B cell (primary cell): ENCODE results near the gene ZNF575. TPM values are rescaled to one million over a fixed set of nuclear protein-coding genes. Genes with fewer than 3 reads are reported as not detected.

ENCODE experiments used
- ATAC-seq: fragments of 200-7000 bp; cut with Tn5 transposase; one replicate; pipeline ENCODE4 v1.10.0; 2021; ENCODE audit warnings: low read depth, mild to moderate bottlenecking, moderate number of reproducible peaks, moderate library complexity
- CTCF ChIA-PET: fragments of 350-600 bp; sonication (Branson Sonifier 250); formaldehyde crosslinking; loops from one replicate; lab custom pipeline; 2021; ENCODE audit warnings: antibody characterized with exemption, inconsistent platforms; lab: Charles Lee
- POLR2A ChIA-PET: fragments of 350-600 bp; sonication (Branson Sonifier 250); formaldehyde crosslinking; loops from one replicate; lab custom pipeline; 2021; ENCODE audit warnings: antibody characterized with exemption; lab: Charles Lee
- DNase-seq: peaks from one replicate; pipeline ENCODE4 v3.0.0; 2013
- H2AFZ ChIP-seq: 2 replicates; pipeline ENCODE4 v1.6.1; 2012; ENCODE audit warnings: mild to moderate bottlenecking, low read depth, low read length; ENCODE audit not compliant: insufficient read depth, poor library complexity, severe bottlenecking
- H3K27ac ChIP-seq, 2 donors: 1 replicate in 1 of 2; 2 replicates in 1 of 2; pipeline ENCODE4 v1.5.1; 2012 to 2013; ENCODE audit warnings: low read length in 2 of 2, mild to moderate bottlenecking in 2 of 2, moderate library complexity in 1 of 2
- H3K27me3 ChIP-seq, 4 experiments: fragments of 200-600 bp in 1 of 4; sonication (generic) in 1 of 4; replicated peaks in 1 of 4; 1 replicate in 2 of 4; 2 replicates in 2 of 4; pipeline versions ENCODE4 v1.6.1 to v1.7.0; 2013 to 2016; ENCODE audit warnings: low read length in 3 of 4, mild to moderate bottlenecking in 2 of 4, mixed read lengths in 1 of 4, moderate library complexity in 1 of 4; ENCODE audit not compliant: insufficient read depth in 4 of 4, control insufficient read depth in 3 of 4; ENCODE audit errors: control extremely low read depth in 1 of 4
- H3K36me3 ChIP-seq, 2 experiments: replicated peaks in 1 of 2; 1 replicate in 1 of 2; 2 replicates in 1 of 2; pipeline versions ENCODE4 v1.6.1 to v1.7.1; 2013; ENCODE audit warnings: low read length in 1 of 2; ENCODE audit not compliant: insufficient read depth in 2 of 2, control insufficient read depth in 1 of 2; ENCODE audit errors: control extremely low read depth in 1 of 2, extremely low read depth in 1 of 2
- H3K4me1 ChIP-seq, 2 donors: fragments of 200-600 bp in 1 of 2; sonication (generic) in 1 of 2; 1 replicate in 1 of 2; 2 replicates in 1 of 2; pipeline versions ENCODE4 v1.5.1 to v1.6.1; 2013 to 2017; ENCODE audit warnings: low read length in 2 of 2; ENCODE audit not compliant: control insufficient read depth in 2 of 2, insufficient read depth in 2 of 2
- H3K4me2 ChIP-seq: replicated peaks from 2 replicates; pipeline ENCODE3; 2012; ENCODE audit warnings: mild to moderate bottlenecking, low read depth, low read length; ENCODE audit not compliant: poor library complexity, severe bottlenecking
- H3K4me3 ChIP-seq, 5 experiments: fragments of 200-600 bp in 1 of 5; sonication (generic) in 1 of 5; 1 replicate in 3 of 5; 2 replicates in 2 of 5; pipeline versions ENCODE4 v1.5.1 to v1.7.0; 2011 to 2016; ENCODE audit warnings: low read length in 4 of 5, mild to moderate bottlenecking in 4 of 5, low read depth in 2 of 5, control low read depth in 1 of 5, moderate library complexity in 1 of 5; ENCODE audit not compliant: insufficient read depth in 1 of 5; ENCODE audit errors: control extremely low read depth in 1 of 5, extremely low read depth in 1 of 5
- H3K79me2 ChIP-seq: fragments of 200-600 bp; sonication (generic); one replicate; pipeline ENCODE4 v1.6.0; 2016; ENCODE audit warnings: low read length; ENCODE audit not compliant: control insufficient read depth, insufficient read depth
- H3K9ac ChIP-seq: fragments of 200-600 bp; sonication (generic); 2 replicates; pipeline ENCODE4 v1.6.1; 2017; ENCODE audit warnings: mild to moderate bottlenecking, low read length, moderate library complexity
- H3K9me3 ChIP-seq, 3 donors: one replicate each; pipeline versions ENCODE4 v1.6.1 to v1.7.1; 2013; ENCODE audit warnings: low read length in 2 of 3; ENCODE audit not compliant: control insufficient read depth in 2 of 3, insufficient read depth in 1 of 3; ENCODE audit errors: control extremely low read depth in 1 of 3
- H4K20me1 ChIP-seq: 2 replicates; pipeline ENCODE4 v1.6.0; 2012; ENCODE audit warnings: mild to moderate bottlenecking, low read length; ENCODE audit not compliant: insufficient read depth, control insufficient read depth, poor library complexity, severe bottlenecking
- H3K27ac Mint-ChIP-seq: one replicate; pipeline ENCODE4 v1.8.0; 2021; ENCODE audit warnings: mixed read lengths
- H3K27me3 Mint-ChIP-seq: one replicate; pipeline ENCODE4 v1.8.0; 2021; ENCODE audit warnings: mixed read lengths
- H3K4me1 Mint-ChIP-seq: one replicate; pipeline ENCODE4 v1.8.0; 2021; ENCODE audit warnings: mixed read lengths
- H3K4me3 Mint-ChIP-seq: one replicate; pipeline ENCODE4 v1.8.0; 2021; ENCODE audit warnings: mixed read lengths
- H3K9me3 Mint-ChIP-seq: one replicate; pipeline ENCODE4 v1.8.0; 2022; ENCODE audit warnings: mixed read lengths; ENCODE audit not compliant: insufficient read depth
- EZH2 ChIP-seq: IDR thresholded peaks from 2 replicates; pipeline ENCODE4 v1.6.1; 2012; ENCODE audit warnings: borderline replicate concordance, low read depth, mild to moderate bottlenecking, moderate library complexity, low read length; ENCODE audit not compliant: insufficient read depth, poor library complexity, severe bottlenecking
- WGBS: methylation state at CpG from one replicate; pipeline ENCODE4 v1.1.5; 2013; ENCODE audit warnings: missing lambda C conversion rate; ENCODE audit not compliant: insufficient coverage; 5-methylcytosine and 5-hydroxymethylcytosine counted together
- intact Hi-C: fragments of 100-400 bp; cut with micrococcal nuclease; formaldehyde crosslinking; loops from one replicate; pipeline ENCODE4 v1.10.0; 2022
- polyA plus RNA-seq: library from polyadenylated mRNA; depleted of rRNA; stranded (reverse); fragments of >200 nt; gene quantifications from 2 replicates; pipeline ENCODE4 v1.2.3, GENCODE V29; 2012
- total RNA-seq, 2 donors: library from RNA; stranded (reverse); fragments of 120-200 nt in 1 of 2; gene quantifications; 1 replicate in 1 of 2; 2 replicates in 1 of 2; pipeline versions ENCODE4 v1.2.3 to v1.2.4, GENCODE V29; 2013 to 2022
- TF ChIP-seq, protein P1 (sequence below): fragments of 200-600 bp; IDR thresholded peaks from one replicate; pipeline ENCODE4 v1.8.0; 2022; ENCODE audit warnings: antibody characterized with exemption, mild to moderate bottlenecking

Gene ZNF575
- total and polyA plus RNA-seq, 2 donors (not counting 1 experiment from before 2014, with no cell fraction given), result 2.3 to 4.0 TPM

DNA sequence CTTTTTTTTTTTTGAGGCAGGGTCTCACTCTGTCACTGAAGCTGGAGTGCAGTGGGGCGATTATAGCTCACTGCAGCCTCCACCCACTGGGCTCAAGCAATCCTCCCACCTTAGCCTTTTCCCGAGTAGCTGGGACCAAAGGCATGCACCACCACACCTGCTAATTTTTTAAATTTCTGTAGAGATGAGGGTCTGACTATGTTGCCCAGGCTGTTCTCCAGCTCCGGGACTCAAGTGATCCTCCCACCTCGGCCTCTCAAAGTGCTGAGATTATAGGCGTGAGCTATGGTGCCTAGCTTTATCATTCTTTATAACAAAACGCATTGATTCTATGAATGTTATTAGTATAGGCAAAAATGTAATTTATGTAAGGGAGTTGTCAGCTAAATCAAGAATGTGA, 49.7 kb upstream of the ZNF575 start:
- H2AFZ ChIP-seq, result no peak overlapping the region
- Mint-ChIP-seq H3K4me3 (no peak overlapping the region), H3K9me3 (no peaks in the 10 kb centered on the region), H3K27me3 (no peaks in the 10 kb centered on the region), H3K4me1 (peaks cover 15% of the 10 kb centered on the region), H3K27ac (no peak overlapping the region)
- H4K20me1 ChIP-seq, result no peaks in the 10 kb centered on the region
- peaks cover 0 to 1% of the 10 kb centered on the region in 2 experiments for H3K36me3 ChIP-seq
- no peaks in the 10 kb centered on the region for H3K79me2 ChIP-seq
- WGBS, result no CpG with 5 or more reads among the region's 6 CpGs
- H3K27ac ChIP-seq, result no peak overlapping the region
- no peaks in the 10 kb centered on the region for H3K9me3 ChIP-seq
- H3K4me1 ChIP-seq, result peaks cover 18 to 22% of the 10 kb centered on the region in 2 donors
- DNase-seq, result no peak
- no peaks in the 10 kb centered on the region for H3K27me3 ChIP-seq
- intact Hi-C loops, result no loop called here
- ATAC-seq, result no peak
- H3K4me3 ChIP-seq, result no peak overlapping the region
- TF ChIP-seq, protein P1, sequence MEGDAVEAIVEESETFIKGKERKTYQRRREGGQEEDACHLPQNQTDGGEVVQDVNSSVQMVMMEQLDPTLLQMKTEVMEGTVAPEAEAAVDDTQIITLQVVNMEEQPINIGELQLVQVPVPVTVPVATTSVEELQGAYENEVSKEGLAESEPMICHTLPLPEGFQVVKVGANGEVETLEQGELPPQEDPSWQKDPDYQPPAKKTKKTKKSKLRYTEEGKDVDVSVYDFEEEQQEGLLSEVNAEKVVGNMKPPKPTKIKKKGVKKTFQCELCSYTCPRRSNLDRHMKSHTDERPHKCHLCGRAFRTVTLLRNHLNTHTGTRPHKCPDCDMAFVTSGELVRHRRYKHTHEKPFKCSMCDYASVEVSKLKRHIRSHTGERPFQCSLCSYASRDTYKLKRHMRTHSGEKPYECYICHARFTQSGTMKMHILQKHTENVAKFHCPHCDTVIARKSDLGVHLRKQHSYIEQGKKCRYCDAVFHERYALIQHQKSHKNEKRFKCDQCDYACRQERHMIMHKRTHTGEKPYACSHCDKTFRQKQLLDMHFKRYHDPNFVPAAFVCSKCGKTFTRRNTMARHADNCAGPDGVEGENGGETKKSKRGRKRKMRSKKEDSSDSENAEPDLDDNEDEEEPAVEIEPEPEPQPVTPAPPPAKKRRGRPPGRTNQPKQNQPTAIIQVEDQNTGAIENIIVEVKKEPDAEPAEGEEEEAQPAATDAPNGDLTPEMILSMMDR, result no peak
- no peak for TF ChIP-seq EZH2
- POLR2A ChIA-PET, result no interaction called here
- CTCF ChIA-PET, result interaction anchor here (0.5 to 1.3 kb wide), 5 partner anchors 35 to 148 kb away, joined by 3 to 4 read pairs (median 3); no protein-coding TSS in a partner anchor
- H3K9ac ChIP-seq, result no peak overlapping the region
- no peak overlapping the region for H3K4me2 ChIP-seq

DNA sequence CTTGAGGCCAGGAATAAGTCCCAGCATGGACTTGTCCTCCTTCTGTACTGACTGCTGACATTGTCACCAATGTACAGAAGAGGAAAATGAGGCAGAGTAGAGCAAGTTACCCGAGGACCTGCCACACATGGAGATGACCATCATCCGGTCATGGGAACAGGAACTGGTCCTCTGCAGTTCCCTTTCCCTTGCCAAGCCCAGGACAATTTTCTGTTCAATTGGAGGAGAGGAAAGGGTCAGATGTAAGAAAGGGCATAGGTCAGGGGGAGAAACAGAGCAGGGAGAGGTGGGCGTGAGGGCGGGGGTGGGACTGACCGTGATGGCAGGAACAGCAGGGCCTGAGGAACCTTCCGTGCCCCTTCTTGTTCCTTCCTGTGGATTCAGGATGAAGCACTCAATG, 47.0 kb upstream of the ZNF575 start:
- Histone ChIP-seq H3K27me3 (no peaks in the 10 kb centered on the region), H3K9ac (no peak overlapping the region), H2AFZ (no peak overlapping the region), H3K4me1 (peaks cover 32 to 36% of the 10 kb centered on the region in 2 donors), H3K9me3 (no peaks in the 10 kb centered on the region), H3K79me2 (no peaks in the 10 kb centered on the region), H4K20me1 (no peaks in the 10 kb centered on the region), H3K36me3 (no peaks in the 10 kb centered on the region), H3K27ac (no peak overlapping the region), H3K4me2 (no peak overlapping the region), H3K4me3 (no peak overlapping the region)
- ATAC-seq, result no peak
- ChIA-PET CTCF (no interaction called here), POLR2A (interaction anchor here (0.5 kb wide), 1 partner anchor 19 kb away, joined by 5 read pairs; no protein-coding TSS in a partner anchor)
- Mint-ChIP-seq H3K27ac (no peak overlapping the region), H3K9me3 (no peaks in the 10 kb centered on the region), H3K4me1 (peaks cover 27% of the 10 kb centered on the region), H3K27me3 (no peaks in the 10 kb centered on the region), H3K4me3 (peak overlapping the region; percentile 41)
- DNase-seq, result no peak
- intact Hi-C loops, result no loop called here
- WGBS, result 92% methylated on average over 6 of the region's 6 CpGs
- TF ChIP-seq EZH2, result no peak
- TF ChIP-seq, protein P1, result no peak
